GM06990 (cell line): ENCODE measurements around the gene TANC1.
"Not testable (repeated sequence)": the region's sequence is repeated elsewhere in the genome, so short reads cannot be mapped to it uniquely, and the experiment has no call there.

ENCODE experiments used
- DNase-seq: peaks from one replicate; pipeline ENCODE4 v3.0.0-alpha.2; 2011; ENCODE audit not compliant: insufficient read length; ENCODE audit errors: extremely low read depth
- H3K27me3 ChIP-seq: replicated peaks from 2 replicates; pipeline ENCODE4 v1.6.0; 2011; ENCODE audit warnings: low read length; ENCODE audit not compliant: control insufficient read depth, insufficient read depth
- H3K36me3 ChIP-seq: 2 replicates; pipeline ENCODE4 v1.5.1; 2011; ENCODE audit warnings: low read length; ENCODE audit not compliant: control insufficient read depth, insufficient read depth
- H3K4me3 ChIP-seq: replicated peaks from 2 replicates; pipeline ENCODE4 v1.5.1; 2011; ENCODE audit warnings: low read depth, mild to moderate bottlenecking, control low read depth, low read length
- CTCF ChIP-seq: IDR thresholded peaks from 2 replicates; pipeline ENCODE4 v1.5.1; 2011; ENCODE audit warnings: low read length, control low read depth, mild to moderate bottlenecking, inconsistent platforms; ENCODE audit not compliant: insufficient read depth, poor library complexity, severe bottlenecking

Gene TANC1

GRCh38 chr2:159091976-159092375 lies 123.5 kb downstream of the TANC1 start:
- Histone ChIP-seq H3K27me3 (no peaks in the 10 kb centered on the region), H3K36me3 (peaks cover 2% of the 10 kb centered on the region; the same call in 1 of the 2 replicates), H3K4me3 (no peak overlapping the region)
- TF ChIP-seq CTCF, result no peak
- no peak for DNase-seq

DNA sequence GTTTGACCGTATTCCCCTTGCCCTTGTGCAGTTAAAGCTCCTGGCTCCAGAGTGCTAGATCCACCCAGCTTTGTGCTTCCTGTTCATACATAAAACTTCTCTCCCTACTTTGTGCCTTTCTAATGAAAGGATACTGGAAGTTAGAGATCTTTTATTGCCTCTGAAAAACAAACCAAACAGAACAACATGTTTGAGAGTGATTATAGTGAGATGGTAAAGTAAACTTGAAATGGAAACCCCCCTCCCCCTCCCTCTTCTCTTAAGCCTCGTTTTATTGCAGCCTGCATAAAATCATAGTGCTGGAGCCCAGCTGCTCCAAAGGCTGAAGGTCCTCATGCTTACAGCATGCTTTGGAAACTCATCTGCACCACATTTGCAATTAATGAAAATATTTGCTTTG lies 125.1 kb downstream of the TANC1 start:
- H3K36me3 ChIP-seq, result peaks cover 3% of the 10 kb centered on the region
- no peak for DNase-seq
- no peak overlapping the region for H3K4me3 ChIP-seq
- no peaks in the 10 kb centered on the region for H3K27me3 ChIP-seq
- no peak for TF ChIP-seq CTCF

- peaks cover 3% of the 10 kb centered on the region for H3K36me3 ChIP-seq
- no peak overlapping the region for H3K4me3 ChIP-seq
- TF ChIP-seq CTCF, result no peak
Measured at GRCh38 chr2:159094173-159094737, 125.8 kb downstream of the TANC1 start.

DNA sequence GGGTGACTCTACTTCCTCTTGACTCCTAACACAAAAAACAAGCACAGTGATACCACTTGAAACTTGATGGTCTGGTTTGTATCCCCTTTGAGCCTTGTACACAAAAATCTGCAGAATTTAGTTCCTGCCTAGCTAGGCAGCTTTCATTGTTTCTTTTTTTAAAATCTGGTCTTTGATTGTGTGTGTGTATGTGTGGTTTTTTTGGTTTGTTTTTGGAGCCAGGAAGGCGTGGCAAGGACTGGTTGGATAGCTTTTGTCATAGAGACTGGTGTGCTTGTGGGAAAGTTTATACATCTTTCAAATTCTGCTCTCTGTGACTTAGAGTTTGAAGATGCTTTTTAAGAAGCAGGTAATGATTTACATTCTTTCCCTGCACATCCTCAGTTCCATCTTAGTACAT lies 127.4 kb downstream of the TANC1 start:
- Histone ChIP-seq H3K4me3 (no peak overlapping the region), H3K36me3 (peaks cover 1% of the 10 kb centered on the region), H3K27me3 (no peaks in the 10 kb centered on the region)
- no peak for DNase-seq
- no peak for TF ChIP-seq CTCF

More at GRCh38 chr2:159094173-159094737, 125.8 kb downstream of the TANC1 start:
- no peaks in the 10 kb centered on the region for H3K27me3 ChIP-seq
- DNase-seq, result no peak

- H3K4me3 ChIP-seq, DNase-seq, H3K27me3 ChIP-seq, H3K36me3 ChIP-seq: not testable (repeated sequence)
Measured at GRCh38 chr2:159096302-159096855, 127.9 kb downstream of the TANC1 start.

GRCh38 chr2:159096901-159097300 lies 128.5 kb downstream of the TANC1 start:
- TF ChIP-seq CTCF, result no peak
- Histone ChIP-seq H3K27me3 (no peaks in the 10 kb centered on the region), H3K36me3 (peaks cover 1% of the 10 kb centered on the region), H3K4me3 (no peak overlapping the region)
- no peak for DNase-seq
